AG09309 (cell line): ENCODE results near the gene CTNNA1.

Experiments
- DNase-seq: peaks from one replicate; pipeline ENCODE4 v3.0.0-alpha.2; 2010; ENCODE audit warnings: low read depth
- H3K4me3 ChIP-seq: 2 replicates; pipeline ENCODE4 v1.5.1; 2011; ENCODE audit warnings: mild to moderate bottlenecking, low read depth, low read length, moderate library complexity; ENCODE audit not compliant: control insufficient read depth
- CTCF ChIP-seq: IDR thresholded peaks from 2 replicates; pipeline ENCODE4 v1.5.1; 2011; ENCODE audit warnings: mild to moderate bottlenecking, low read depth, low read length, inconsistent platforms; ENCODE audit not compliant: insufficient read depth, control insufficient read depth; ENCODE audit errors: missing control alignments

Gene CTNNA1

GRCh38 chr5:138873466-138874221 lies 120.4 kb downstream of the CTNNA1 start:
- no peak for TF ChIP-seq CTCF
- no peak overlapping the region for H3K4me3 ChIP-seq
- DNase-seq = no peak

GRCh38 chr5:138874241-138874640 lies 121.0 kb downstream of the CTNNA1 start:
- DNase-seq = no peak
- no peak for TF ChIP-seq CTCF
- H3K4me3 ChIP-seq = no peak overlapping the region

DNA sequence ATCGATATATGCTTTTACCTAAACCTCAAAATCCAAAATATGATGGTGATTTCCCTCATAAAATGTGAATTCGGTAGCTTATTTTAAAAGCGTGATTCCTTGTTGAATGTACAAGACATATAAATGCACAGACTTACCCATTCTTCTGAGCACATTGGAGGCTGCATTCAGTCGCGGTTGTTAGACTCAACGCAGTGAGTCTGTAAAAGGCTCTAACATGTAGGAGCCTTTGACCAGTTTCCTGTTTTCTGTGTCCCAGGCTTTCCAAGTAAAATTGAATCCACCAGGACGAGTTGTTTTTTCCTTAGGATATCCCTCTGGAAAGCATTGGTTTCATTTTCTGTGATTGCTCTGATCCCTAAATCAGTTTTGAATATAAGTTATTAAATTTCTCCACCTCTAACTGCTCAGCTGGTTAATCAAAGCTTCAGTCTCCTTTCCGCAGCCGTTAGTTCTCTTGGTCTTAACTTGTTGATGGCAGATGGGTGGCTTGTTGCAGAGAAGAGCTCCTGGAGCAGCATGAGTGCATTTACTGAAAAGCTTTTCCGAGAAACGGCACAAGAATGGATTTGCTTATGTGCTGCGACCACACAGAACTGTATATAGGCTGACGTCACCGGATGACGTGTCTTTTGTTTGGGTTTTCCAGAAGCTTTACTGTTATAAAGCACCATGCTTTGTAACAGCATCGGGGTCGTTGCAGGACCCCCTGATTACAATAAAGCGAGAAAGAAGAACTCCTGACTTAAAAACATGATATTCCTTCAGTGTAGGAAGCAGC lies 121.7 kb downstream of the CTNNA1 start, which contains the start of gene LRRTM2:
Gene LRRTM2 (minus strand): TSS at position 565 of the 781 bp plus-strand sequence. CDS start 424 bp downstream, at position 141.
- TF ChIP-seq CTCF = no peak
- DNase-seq = no peak
- no peak within 1 kb of the TSS for H3K4me3 ChIP-seq

DNA sequence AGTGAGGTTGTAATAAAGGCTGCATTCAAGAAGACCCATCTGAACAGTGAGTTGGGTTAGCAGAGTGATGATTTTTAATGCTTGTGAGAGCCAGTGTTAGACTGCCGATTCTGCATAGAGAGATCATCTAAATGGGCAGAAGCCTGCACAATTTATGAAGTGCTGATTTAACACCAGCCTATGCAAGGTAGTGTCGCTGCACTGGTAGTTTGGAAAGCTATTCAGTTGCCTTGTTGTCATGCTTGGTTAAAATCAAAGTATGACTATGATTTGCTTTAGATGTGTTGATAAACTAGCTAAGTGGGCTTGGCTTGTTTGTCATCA lies 122.3 kb downstream of the CTNNA1 start:
- no peak overlapping the region for H3K4me3 ChIP-seq

DNA sequence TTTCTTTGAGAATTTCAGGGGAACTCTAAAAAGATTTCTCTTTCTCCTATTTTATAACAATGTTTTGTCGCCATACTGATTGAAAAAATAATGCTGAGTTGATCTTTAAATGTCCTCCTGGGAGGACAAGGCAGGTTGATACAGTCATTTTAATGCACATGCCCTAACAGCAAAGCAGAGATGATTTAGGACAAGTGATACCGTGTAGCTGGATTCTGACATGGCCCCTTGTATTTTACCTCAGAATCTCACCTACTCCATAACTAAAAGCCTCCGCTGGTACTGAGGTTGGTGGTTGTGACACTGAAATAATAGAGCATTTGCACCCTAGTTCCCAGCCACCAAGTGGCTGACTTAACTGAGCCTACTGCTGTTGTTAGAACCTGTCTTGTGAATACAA lies 122.7 kb downstream of the CTNNA1 start:
- no peak for TF ChIP-seq CTCF
- H3K4me3 ChIP-seq = no peak overlapping the region
- DNase-seq = no peak

More for the DNA sequence above, 122.3 kb downstream of the CTNNA1 start:
- no peak for DNase-seq
- no peak for TF ChIP-seq CTCF

DNA sequence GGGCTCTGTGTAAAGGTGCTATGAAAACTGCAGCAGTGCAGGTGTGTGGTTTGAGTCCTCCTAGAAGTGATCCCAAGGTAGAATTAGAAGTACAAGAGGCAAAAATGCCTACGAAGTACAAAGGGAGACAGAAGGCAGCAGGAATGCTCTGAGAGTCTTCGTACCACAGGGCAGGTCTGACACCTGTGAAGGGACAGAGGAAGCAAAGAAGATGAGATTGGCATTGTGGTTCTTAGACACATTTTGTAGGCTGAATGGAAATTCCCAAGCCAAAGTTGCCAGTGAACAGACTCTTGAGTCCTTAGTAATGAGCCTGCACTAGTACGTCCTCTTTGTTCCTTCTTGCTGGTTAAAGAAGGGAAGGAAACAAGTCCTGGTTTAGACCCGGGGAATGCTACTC lies 123.6 kb downstream of the CTNNA1 start:
- TF ChIP-seq CTCF = no peak

More for the DNA sequence above, 123.6 kb downstream of the CTNNA1 start:
- H3K4me3 ChIP-seq = no peak overlapping the region
- DNase-seq = no peak
